ENCODE results near the gene EXO1.

- TF ChIP-seq POLR2A (IDR thresholded peaks at IDR 0.05) (no peak), CTCF (IDR thresholded peaks at IDR 0.05) (no peak)
These were observed 32.0 kb upstream of the EXO1 start for GRCh38 chr1:241816008-241816407.

All from right lobe of liver (tissue), 4 donors.